GM19193 (cell line): Measurements from ENCODE around the gene LRRC36.

Experiments used
- POLR2A ChIP-seq: IDR thresholded peaks from 4 replicates; pipeline ENCODE4 v1.6.1; 2011; ENCODE audit not compliant: insufficient read depth, insufficient read length; ENCODE audit errors: extremely low read depth

LRRC36 gene

GRCh38 chr16:67361038-67361437 is 34.4 kb downstream of the LRRC36 start:
- TF ChIP-seq POLR2A = no peak

GRCh38 chr16:67364600-67365235 is 38.1 kb downstream of the LRRC36 start:
- no peak for TF ChIP-seq POLR2A

GRCh38 chr16:67370661-67371060 is 44.0 kb downstream of the LRRC36 start:
- TF ChIP-seq POLR2A = no peak

GRCh38 chr16:67372664-67373063 is 46.0 kb downstream of the LRRC36 start:
- no peak for TF ChIP-seq POLR2A

- TF ChIP-seq POLR2A = no peak
Observed at GRCh38 chr16:67378642-67379041, 52.0 kb downstream of the LRRC36 start.

GRCh38 chr16:67383284-67383683 is 56.7 kb downstream of the LRRC36 start:
- no peak for TF ChIP-seq POLR2A

GRCh38 chr16:67384778-67385510 is 58.3 kb downstream of the LRRC36 start:
- no peak for TF ChIP-seq POLR2A

GRCh38 chr16:67386861-67387455 is 60.3 kb downstream of the LRRC36 start:
- TF ChIP-seq POLR2A = no peak

GRCh38 chr16:67387479-67388079 is 61.0 kb downstream of the LRRC36 start:
- no peak for TF ChIP-seq POLR2A

GRCh38 chr16:67388191-67388590 is 61.6 kb downstream of the LRRC36 start:
- no peak for TF ChIP-seq POLR2A

- no peak for TF ChIP-seq POLR2A
Observed at GRCh38 chr16:67388591-67388990, 62.0 kb downstream of the LRRC36 start.

- TF ChIP-seq POLR2A = no peak
Observed at GRCh38 chr16:67389911-67390815, 63.5 kb downstream of the LRRC36 start.

- no peak for TF ChIP-seq POLR2A
Observed at GRCh38 chr16:67390816-67391423, 64.3 kb downstream of the LRRC36 start.
